Measurements from ENCODE around the gene MACROD2.
"Not testable (repeated sequence)": the region's sequence is repeated elsewhere in the genome, so short reads cannot be mapped to it uniquely, and the experiment has no call there.

MACROD2 gene

DNA sequence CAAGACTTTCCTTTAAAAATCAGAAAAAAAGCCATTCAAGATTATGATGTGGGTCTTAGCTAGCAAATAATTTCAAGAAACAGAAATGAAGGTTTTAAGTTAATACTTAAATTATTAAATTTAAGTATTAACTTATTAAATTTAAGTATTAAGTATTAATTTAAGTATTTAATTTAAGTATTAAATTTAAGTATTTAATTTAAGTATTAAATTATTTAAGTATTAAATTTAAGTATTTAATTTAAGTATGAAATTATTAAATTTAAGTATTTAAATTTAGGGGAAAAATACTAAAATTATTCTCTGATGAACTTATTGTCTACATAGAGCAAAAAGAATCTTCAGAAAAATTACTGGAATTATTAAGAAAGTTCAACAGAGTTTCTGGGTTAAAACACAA, 1171.4 kb downstream of the MACROD2 start:
- no peak for DNase-seq (ENCODE audit: low read depth in 2 of 2)

DNA sequence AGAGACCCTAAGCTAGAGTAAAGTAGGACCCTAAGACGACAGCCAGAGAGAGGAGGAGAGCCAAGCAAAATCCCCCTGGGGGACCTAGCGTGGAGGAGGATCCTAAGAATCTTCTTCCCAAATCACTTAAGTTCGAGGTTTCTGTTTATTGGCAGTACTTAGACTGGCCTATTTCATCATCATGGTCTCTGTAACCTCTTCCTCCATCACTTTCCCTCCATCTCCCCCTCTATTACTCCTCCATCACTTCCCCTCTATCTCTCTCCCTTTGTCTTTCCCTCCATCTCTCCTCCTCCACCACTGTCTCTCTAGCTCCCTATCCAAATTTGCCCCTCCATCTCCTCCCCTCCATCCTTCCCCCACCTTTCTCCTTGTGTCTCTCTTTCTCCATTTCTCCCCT, 1175.7 kb downstream of the MACROD2 start:
- DNase-seq (ENCODE audit: low read depth in 2 of 2) = no peak

- DNase-seq (ENCODE audit: low read depth in 2 of 2) = no peak
These were observed 1181.6 kb downstream of the MACROD2 start for GRCh38 chr20:15176929-15177328.

GRCh38 chr20:15178581-15178980, 1183.3 kb downstream of the MACROD2 start:
- DNase-seq (ENCODE audit: low read depth in 2 of 2) = no peak

DNA sequence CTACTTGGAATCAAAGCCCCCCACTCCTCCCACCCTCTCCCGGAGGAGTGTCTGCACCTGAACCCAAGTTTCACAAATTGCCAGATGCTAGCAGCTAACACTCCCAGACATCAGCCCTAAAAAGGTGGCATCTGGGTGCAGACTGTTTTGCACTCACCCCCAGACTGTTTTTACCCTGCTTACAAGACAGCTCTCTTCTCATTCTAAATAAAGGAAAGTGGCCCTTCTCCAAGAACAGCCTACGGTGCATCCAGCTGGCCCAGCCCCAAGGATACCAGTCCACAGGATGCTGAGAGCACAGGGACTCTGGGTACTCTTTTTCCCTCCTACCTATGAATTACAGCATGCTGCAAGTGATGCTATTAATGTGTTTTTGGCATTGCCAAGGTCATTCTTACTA, 1184.1 kb downstream of the MACROD2 start:
- no peak for DNase-seq (ENCODE audit: low read depth in 2 of 2)

DNA sequence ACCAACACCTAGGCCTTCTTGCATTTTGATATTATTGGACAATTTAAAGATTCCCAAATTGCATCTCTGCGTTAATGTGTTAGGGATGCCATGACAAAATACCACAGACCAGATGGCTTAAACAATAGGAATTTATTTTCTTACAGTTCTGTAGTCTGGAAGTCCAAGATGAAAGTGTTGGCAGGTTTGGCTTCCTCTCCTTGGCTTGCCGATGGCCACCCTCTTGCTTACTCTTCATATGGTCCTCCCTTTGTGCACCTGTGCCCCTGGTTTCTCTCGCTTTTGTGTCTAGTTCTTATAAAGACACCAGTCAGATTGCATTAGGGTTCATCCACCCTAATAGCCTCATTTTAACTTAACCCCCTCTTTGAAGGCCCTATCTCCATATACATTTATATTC, 1184.5 kb downstream of the MACROD2 start:
- no peak for DNase-seq (ENCODE audit: low read depth in 2 of 2)

- DNase-seq (ENCODE audit: low read depth in 2 of 2) = no peak
These were observed 1190.0 kb downstream of the MACROD2 start for GRCh38 chr20:15185322-15185721.

DNA sequence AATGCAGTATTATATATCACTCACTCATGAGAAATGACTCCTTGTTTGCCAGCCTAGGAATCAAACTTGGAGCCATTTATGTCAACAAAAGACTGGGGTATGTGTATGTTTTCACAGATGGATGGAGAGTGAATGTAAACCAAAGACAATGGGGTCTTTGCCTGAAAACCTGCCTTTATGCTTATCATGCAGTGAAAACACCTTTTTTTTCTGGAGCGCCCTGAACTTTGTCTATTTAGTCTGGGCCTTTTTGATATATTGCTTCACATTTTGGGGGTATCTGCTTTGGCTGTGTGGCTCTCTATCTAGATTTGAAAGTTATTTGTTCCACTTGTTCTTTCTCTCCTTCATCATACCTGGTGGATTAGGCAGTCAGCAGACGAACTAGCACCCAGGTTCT, 1190.6 kb downstream of the MACROD2 start:
- no peak for DNase-seq (ENCODE audit: low read depth in 2 of 2)

DNA sequence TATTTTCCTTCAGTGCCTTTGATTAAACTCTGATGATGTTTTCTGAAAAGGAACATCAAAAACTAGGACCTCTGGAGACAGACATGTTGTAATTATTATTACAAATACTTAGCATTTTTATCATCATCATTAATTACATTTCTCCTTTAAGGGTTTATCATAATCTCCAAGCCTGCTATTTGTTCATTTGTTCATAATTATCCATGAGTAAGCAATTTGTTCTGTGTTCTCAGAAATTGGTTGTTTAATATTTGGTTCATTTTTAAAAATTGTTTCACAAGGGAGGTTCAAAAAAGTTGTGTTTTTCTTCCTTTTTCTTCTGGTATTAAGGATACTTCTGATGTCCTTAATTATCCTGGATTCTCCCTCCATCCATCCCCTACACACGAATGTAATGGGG, 1192.3 kb downstream of the MACROD2 start:
- DNase-seq (ENCODE audit: low read depth in 2 of 2) = no peak

DNA sequence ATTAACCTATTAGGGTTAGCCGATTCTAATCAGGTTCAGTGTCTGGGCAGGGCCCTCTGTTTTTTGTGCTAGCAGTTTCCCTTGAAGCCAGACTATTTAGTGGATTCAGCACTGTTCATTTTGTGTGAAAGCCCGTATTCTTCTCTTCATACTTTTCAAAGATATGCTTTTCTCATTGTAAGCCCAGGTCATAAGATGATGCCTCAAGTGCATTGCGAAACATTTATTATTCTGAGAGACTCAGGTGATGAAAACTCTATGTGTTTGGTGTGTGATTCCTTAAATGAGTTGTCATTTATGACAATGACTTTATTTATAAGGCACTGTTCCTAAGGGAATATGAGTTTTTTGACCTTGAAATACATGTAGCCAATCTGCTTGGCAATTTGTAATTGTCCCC, 1193.1 kb downstream of the MACROD2 start:
- DNase-seq (ENCODE audit: low read depth in 2 of 2) = no peak

- DNase-seq (ENCODE audit: low read depth in 2 of 2) = no peak
These were observed 1195.9 kb downstream of the MACROD2 start for GRCh38 chr20:15191082-15191723.

DNA sequence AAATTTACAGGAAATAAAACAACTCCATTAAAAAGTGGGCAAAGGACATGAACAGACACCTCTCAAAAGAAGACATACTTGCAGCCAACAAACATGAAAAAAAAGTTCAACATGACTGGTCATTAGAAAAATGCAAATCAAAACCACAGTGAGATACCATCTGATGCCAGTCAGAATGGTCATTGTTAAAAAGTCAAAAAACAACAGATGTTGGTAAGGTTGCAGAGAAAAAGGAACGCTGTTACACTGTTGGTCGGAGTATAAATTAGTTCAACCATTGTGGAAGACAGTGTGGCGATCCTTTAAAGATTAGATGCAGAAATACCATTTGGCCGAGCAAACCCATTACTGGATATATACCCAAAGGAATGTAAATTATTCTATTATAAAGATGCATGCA, 1200.1 kb downstream of the MACROD2 start:
- DNase-seq (ENCODE audit: low read depth in 2 of 2) = no peak

- DNase-seq (ENCODE audit: low read depth in 2 of 2) = no peak
These were observed 1201.4 kb downstream of the MACROD2 start for GRCh38 chr20:15196547-15197255.

GRCh38 chr20:15198017-15198416, 1202.7 kb downstream of the MACROD2 start:
- not testable (repeated sequence) for DNase-seq (ENCODE audit: low read depth in 2 of 2)

DNA sequence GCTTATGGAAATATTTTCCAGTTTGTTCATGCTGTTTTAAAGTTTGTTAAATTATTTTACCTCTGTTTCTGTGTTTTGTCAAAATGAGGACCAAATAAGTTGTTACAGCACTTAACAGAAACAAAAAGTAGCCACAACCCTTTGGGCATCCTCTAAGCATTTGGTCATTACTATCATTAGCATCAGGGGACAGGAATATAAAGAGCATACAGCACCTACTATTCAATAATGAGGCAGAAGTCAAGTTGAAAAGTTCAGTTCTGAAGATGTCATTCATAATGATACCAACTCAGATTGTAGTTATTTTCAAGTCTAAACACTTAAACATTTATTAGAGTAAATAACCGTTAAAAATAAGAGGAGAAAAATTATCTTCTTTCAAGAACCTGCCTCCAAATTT, 1204.4 kb downstream of the MACROD2 start:
- no peak for DNase-seq (ENCODE audit: low read depth in 2 of 2)

GRCh38 chr20:15200147-15200565, 1204.8 kb downstream of the MACROD2 start:
- no peak for DNase-seq (ENCODE audit: low read depth in 2 of 2)

DNA sequence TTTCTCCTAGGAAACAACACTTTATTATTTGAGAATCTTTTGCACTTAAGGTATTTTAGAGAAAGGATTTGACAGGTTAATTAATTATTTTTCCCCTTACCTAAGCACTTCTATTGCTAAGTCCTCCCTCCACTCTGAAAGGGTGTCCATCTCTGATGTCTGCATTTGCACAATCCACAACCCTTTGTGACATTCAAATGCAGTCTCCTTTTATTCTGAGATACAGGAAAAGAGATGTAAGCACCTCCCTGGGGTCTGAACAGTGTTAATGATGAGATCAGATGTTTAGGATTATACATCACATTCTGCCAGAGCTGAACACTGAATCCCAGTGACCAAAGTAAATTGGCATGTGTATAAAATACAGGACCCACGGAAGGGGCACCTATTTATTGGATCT, 1206.3 kb downstream of the MACROD2 start:
- DNase-seq (ENCODE audit: low read depth in 2 of 2) = no peak

DNA sequence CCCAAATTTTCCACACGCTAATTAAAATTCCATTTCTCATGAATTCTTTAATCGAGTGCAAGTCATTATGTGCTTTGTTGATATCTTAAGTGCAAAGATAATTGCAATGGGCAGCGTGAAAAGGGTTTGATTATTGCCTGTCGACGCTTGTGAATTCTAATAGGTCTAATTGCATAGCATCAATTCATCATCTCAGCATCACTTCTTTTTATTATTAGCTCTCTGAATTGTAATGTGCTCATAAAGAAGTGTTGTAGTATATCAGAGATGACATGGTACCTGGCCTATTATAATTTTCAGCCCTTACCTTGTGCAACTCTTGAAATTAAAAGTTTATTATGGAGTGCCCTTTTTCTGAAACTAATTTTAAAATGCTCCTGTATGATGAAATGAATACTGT, 1208.9 kb downstream of the MACROD2 start:
- no peak for DNase-seq (ENCODE audit: low read depth in 2 of 2)

DNA sequence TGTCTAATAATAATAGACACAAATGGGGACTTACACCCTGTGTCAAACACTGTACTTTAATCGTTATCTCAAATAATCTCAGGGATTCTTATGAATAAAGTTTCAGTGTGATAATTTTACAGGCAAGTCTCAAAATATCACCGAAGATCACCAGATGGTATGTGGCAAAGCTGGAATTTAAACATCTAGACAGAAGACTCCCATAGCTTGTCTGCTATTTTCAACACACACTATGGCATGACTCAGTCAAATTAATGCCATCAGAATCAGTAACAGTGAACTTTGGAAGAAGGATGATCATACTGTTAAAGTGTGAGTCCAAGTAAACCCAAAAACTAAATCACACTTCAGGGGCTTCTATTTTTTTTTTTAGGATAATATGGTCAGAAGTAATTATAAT, 1209.7 kb downstream of the MACROD2 start:
- no peak for DNase-seq (ENCODE audit: low read depth in 2 of 2)

DNA sequence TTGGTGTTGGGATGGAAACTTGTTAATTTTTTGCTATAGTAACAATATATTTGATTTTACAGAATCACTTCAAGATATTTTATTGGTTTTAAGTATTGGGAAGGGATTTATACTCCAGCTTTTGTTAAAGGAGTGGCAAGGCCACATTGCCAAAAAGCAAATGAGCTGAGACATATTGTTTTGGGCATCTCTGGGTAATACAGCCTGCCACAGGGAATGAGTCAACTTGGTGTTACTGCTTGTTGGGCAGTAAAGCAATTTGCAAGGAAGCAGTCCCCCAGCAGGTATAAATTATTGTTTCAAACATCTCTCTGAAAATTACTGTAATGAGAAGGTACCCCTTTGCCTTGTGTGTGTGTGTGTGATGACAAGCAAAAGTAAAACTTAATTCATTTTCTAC, 1210.4 kb downstream of the MACROD2 start:
- DNase-seq (ENCODE audit: low read depth in 2 of 2) = no peak

- DNase-seq (ENCODE audit: low read depth in 2 of 2) = no peak
These were observed 1214.2 kb downstream of the MACROD2 start for GRCh38 chr20:15209537-15209936.

DNA sequence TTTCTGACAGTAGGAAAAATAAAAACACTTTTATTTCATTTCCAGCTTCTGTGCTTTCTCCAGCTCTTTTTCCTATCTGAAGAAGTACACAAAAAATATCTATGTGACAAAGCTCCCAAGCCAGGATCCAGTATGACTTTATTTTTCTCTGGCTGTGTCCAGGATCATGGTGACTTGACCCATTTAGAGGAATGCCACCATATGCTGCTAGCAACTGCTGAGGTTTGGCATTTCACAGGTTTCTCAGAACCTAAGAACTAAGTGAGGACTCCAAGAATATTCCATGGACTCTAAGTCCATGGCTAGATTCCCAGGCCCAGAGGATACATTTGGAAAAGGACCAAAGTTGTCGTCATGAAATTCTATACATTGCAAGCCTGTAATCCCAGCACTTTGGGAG, 1218.7 kb downstream of the MACROD2 start:
- no peak for DNase-seq (ENCODE audit: low read depth in 2 of 2)

DNA sequence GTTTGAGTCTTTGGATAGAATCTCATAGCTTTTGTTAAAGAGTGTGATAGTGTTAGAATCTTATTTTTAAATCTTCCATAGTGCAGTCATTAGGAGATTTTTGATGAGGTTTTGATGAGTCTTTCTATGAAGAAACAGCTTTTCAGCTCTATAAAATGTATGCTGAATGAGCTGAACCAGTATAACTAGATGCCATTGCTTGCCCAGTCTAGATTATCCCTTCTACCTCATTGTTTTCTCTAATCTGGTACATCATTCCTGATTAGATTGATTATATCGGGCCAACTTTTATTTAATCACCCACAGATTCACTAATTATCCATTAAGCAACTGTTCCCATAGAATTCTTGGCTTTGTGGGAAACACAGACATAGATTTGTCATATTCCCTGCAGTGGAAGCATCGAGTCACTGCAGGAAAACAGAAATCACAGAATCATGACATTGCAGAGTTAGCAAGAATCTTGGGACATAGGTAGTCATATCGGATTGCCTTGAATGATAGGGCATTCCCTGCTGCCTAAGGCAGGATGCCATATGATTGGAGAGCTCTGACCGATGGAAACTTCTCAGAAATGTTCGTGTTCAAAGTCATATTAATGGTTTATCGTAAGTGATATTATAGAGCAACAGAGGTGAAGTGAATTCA, 1224.8 kb downstream of the MACROD2 start:
- DNase-seq (ENCODE audit: low read depth in 2 of 2) = no peak

All from stimulated activated CD4-positive, alpha-beta T cell treated with anti-CD3 and anti-CD28 coated beads, Interleukin-1b, Interleukin-23, amount 100 ng/mL, for 1 hour (primary cell).